Thymus (tissue), 11 donors: ENCODE data around the gene PARVA. TPM values are rescaled to one million over a fixed set of nuclear protein-coding genes. Genes with fewer than 3 reads are reported as not detected.
"Not testable (repeated sequence)": the region's sequence is repeated elsewhere in the genome, so short reads cannot be mapped to it uniquely, and the experiment has no call there.

Source experiments
- DNase-seq, 9 donors: peaks; one replicate each; pipeline ENCODE4 v3.0.0-alpha.2; 2013; ENCODE audit warnings: low spot score in 9 of 9, low read depth in 6 of 9, missing footprints in 1 of 9
- H3K27ac ChIP-seq, 2 donors: one replicate each; pipeline ENCODE4 v1.5.1; 2013; ENCODE audit warnings: control low read depth in 1 of 2, low read depth in 1 of 2, low read length in 1 of 2, mild to moderate bottlenecking in 1 of 2, moderate library complexity in 1 of 2
- H3K27me3 ChIP-seq, 2 donors: one replicate each; pipeline ENCODE4 v1.5.1; 2013; ENCODE audit warnings: low read length in 1 of 2; ENCODE audit not compliant: control insufficient read depth in 2 of 2, insufficient read depth in 1 of 2
- H3K36me3 ChIP-seq, 2 donors: one replicate each; pipeline ENCODE4 v1.5.1; 2013; ENCODE audit warnings: low read length in 1 of 2, mild to moderate bottlenecking in 1 of 2, moderate library complexity in 1 of 2; ENCODE audit not compliant: control insufficient read depth in 2 of 2, insufficient read depth in 2 of 2
- H3K4me1 ChIP-seq, 2 donors: one replicate each; pipeline ENCODE4 v1.5.1; 2013; ENCODE audit warnings: low read length in 2 of 2; ENCODE audit not compliant: control insufficient read depth in 2 of 2, insufficient read depth in 2 of 2
- H3K4me3 ChIP-seq, 2 donors: one replicate each; pipeline ENCODE4 v1.5.1; 2013; ENCODE audit warnings: low read length in 2 of 2, control low read depth in 1 of 2, mild to moderate bottlenecking in 1 of 2
- H3K9me3 ChIP-seq, 2 donors: one replicate each; pipeline ENCODE4 v1.5.1; 2013; ENCODE audit warnings: low read length in 1 of 2, mild to moderate bottlenecking in 1 of 2; ENCODE audit not compliant: control insufficient read depth in 2 of 2, insufficient read depth in 1 of 2
- WGBS: extraction: QIAGEN DNeasy Blood & Tissue Kit; methylation state at CpG from one replicate; pipeline ENCODE4 v1.1.7; 2013; 5-methylcytosine and 5-hydroxymethylcytosine counted together
- polyA plus RNA-seq: library from polyadenylated mRNA; stranded (reverse); fragments of 200-250 nt; gene quantifications from one replicate; pipeline ENCODE4 v1.2.3, GENCODE V29; 2013
- total RNA-seq: library from RNA; stranded (reverse); fragments of 120-200 nt; gene quantifications from one replicate; pipeline ENCODE4 v1.2.4, GENCODE V29; 2013
- donor health status: healthy.

PARVA gene
- total and polyA plus RNA-seq, 2 donors: 2.9 to 7.8 TPM

GRCh38 chr11:12365965-12366575, 11.3 kb upstream of the PARVA start:
- not testable (repeated sequence) for H3K4me1 ChIP-seq, H3K4me3 ChIP-seq, H3K36me3 ChIP-seq, H3K9me3 ChIP-seq, H3K27me3 ChIP-seq, H3K27ac ChIP-seq
- DNase-seq: peak in 5 of 9 donors; percentile 8 to 68 (median 16)
- 68% methylated on average over 14 of the region's 14 CpGs for WGBS

- H3K9me3 ChIP-seq, DNase-seq: not testable (repeated sequence)
- WGBS: over 99% methylated on average over 6 of the region's 6 CpGs
Measured at GRCh38 chr11:12367057-12367456, 10.3 kb upstream of the PARVA start.

GRCh38 chr11:12372111-12372510, 5.3 kb upstream of the PARVA start:
- Histone ChIP-seq H3K4me3 (no peak overlapping the region), H3K4me1 (no peaks in the 10 kb centered on the region), H3K9me3 (no peaks in the 10 kb centered on the region), H3K27me3 (peaks cover 12 to 22% of the 10 kb centered on the region in 2 donors), H3K36me3 (no peaks in the 10 kb centered on the region), H3K27ac (no peak overlapping the region)
- 48% methylated on average over 1 of the region's 1 CpG for WGBS
- DNase-seq: no peak

More at GRCh38 chr11:12367057-12367456, 10.3 kb upstream of the PARVA start:
- H3K27me3 ChIP-seq, H3K4me3 ChIP-seq, H3K27ac ChIP-seq, H3K4me1 ChIP-seq, H3K36me3 ChIP-seq: not testable (repeated sequence)

GRCh38 chr11:12375720-12376119, 1.7 kb upstream of the PARVA start:
- H3K36me3 ChIP-seq: no peaks in the 10 kb centered on the region
- H3K4me1 ChIP-seq: no peaks in the 10 kb centered on the region
- DNase-seq: no peak
- H3K9me3 ChIP-seq: no peaks in the 10 kb centered on the region
- H3K27ac ChIP-seq: no peak overlapping the region
- no peak overlapping the region for H3K4me3 ChIP-seq
- WGBS: 78% methylated on average over 7 of the region's 7 CpGs
- H3K27me3 ChIP-seq: peaks cover 34 to 47% of the 10 kb centered on the region in 2 donors

- WGBS: 63% methylated on average over 14 of the region's 14 CpGs
- no peak for DNase-seq
Measured at GRCh38 chr11:12376259-12377081, 901 bp upstream of the PARVA start.

GRCh38 chr11:12377824-12378593, 638 bp downstream of the PARVA start:
- DNase-seq: no peak

More at GRCh38 chr11:12376259-12377081, 901 bp upstream of the PARVA start:
- Histone ChIP-seq H3K4me3 (no peak overlapping the region), H3K27me3 (peaks cover 34 to 49% of the 10 kb centered on the region in 2 donors), H3K4me1 (no peaks in the 10 kb centered on the region), H3K27ac (no peak overlapping the region), H3K9me3 (no peaks in the 10 kb centered on the region), H3K36me3 (no peaks in the 10 kb centered on the region)

GRCh38 chr11:12380565-12381325, 3.4 kb downstream of the PARVA start:
- Histone ChIP-seq H3K27me3 (peaks cover 34 to 40% of the 10 kb centered on the region in 2 donors), H3K4me3 (no peak overlapping the region), H3K4me1 (no peaks in the 10 kb centered on the region), H3K27ac (no peak overlapping the region), H3K9me3 (no peaks in the 10 kb centered on the region), H3K36me3 (no peaks in the 10 kb centered on the region)
- no peak for DNase-seq
- WGBS: 95% methylated on average over 9 of the region's 9 CpGs

More at GRCh38 chr11:12377824-12378593, 638 bp downstream of the PARVA start:
- H3K4me1 ChIP-seq: no peaks in the 10 kb centered on the region
- no peaks in the 10 kb centered on the region for H3K36me3 ChIP-seq
- H3K27ac ChIP-seq: peak overlapping the region; percentile 26 to 74
- 9% methylated on average over 76 of the region's 76 CpGs for WGBS
- H3K4me3 ChIP-seq: peak overlapping the region in 1 of 2 donors; percentile 36
- H3K27me3 ChIP-seq: peaks cover 34 to 49% of the 10 kb centered on the region in 2 donors
- H3K9me3 ChIP-seq: no peaks in the 10 kb centered on the region

GRCh38 chr11:12381875-12382274, 4.5 kb downstream of the PARVA start:
- Histone ChIP-seq H3K27me3 (peaks cover 24 to 29% of the 10 kb centered on the region in 2 donors), H3K9me3 (no peaks in the 10 kb centered on the region), H3K4me1 (no peaks in the 10 kb centered on the region), H3K4me3 (no peak overlapping the region), H3K27ac (no peak overlapping the region), H3K36me3 (no peaks in the 10 kb centered on the region)
- no peak for DNase-seq
- WGBS: 97% methylated on average over 9 of the region's 9 CpGs
